Adrenal gland (tissue), 5 donors: ENCODE data around the gene VPS37C.

ENCODE experiments used
- POLR2A ChIP-seq, 2 donors: fragments of 450-650 bp; IDR thresholded peaks; one replicate each; pipeline ENCODE4 v1.6.1; 2017; ENCODE audit warnings: antibody characterized with exemption in 2 of 2, mild to moderate bottlenecking in 2 of 2, moderate library complexity in 1 of 2
- TF ChIP-seq, protein P1 (sequence below), 6 experiments: fragments of 450-650 bp in 4 of 6; fragments of 200-600 bp in 2 of 6; sonication (generic) in 1 of 6; IDR thresholded peaks; 1 replicate in 5 of 6; 2 replicates in 1 of 6; pipeline versions ENCODE4 v1.5.1 to v1.8.0; 2016 to 2021; ENCODE audit warnings: antibody characterized with exemption in 6 of 6, mild to moderate bottlenecking in 2 of 6, moderate library complexity in 1 of 6
- donor health status: DM: no; HTN: no; CAD: no.

DNA sequence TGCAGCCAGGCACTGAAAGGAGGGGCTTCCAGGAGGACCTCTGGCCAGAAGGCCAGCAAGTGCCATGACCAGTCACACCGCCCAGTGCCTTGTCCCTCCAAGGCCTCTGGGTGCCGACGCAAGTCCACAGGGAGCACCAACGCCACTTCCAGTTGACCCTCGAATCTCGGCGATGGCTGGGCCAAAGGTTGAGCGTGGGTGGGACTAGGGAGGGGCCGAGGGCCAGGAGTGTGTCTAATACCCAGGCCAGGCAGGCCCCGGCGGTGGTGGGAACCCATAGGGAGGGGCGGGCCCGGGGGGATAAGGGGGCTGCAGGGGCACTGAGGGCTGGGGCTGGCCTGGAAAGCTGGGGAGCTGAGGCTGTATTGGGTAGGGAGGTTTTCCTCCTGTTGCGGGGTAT is 29.6 kb downstream of the VPS37C start:
- TF ChIP-seq, protein P1, sequence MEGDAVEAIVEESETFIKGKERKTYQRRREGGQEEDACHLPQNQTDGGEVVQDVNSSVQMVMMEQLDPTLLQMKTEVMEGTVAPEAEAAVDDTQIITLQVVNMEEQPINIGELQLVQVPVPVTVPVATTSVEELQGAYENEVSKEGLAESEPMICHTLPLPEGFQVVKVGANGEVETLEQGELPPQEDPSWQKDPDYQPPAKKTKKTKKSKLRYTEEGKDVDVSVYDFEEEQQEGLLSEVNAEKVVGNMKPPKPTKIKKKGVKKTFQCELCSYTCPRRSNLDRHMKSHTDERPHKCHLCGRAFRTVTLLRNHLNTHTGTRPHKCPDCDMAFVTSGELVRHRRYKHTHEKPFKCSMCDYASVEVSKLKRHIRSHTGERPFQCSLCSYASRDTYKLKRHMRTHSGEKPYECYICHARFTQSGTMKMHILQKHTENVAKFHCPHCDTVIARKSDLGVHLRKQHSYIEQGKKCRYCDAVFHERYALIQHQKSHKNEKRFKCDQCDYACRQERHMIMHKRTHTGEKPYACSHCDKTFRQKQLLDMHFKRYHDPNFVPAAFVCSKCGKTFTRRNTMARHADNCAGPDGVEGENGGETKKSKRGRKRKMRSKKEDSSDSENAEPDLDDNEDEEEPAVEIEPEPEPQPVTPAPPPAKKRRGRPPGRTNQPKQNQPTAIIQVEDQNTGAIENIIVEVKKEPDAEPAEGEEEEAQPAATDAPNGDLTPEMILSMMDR (IDR thresholded peaks at IDR 0.05), result no peak
- no peak for TF ChIP-seq POLR2A (IDR thresholded peaks at IDR 0.05)
